ENCODE measurements around the gene ZNF688. TPM values are rescaled to one million over a fixed set of nuclear protein-coding genes. Genes with fewer than 3 reads are reported as not detected.

The ZNF688 gene
- total and polyA plus RNA-seq, 2 of the 13 experiments (the other 11 are each of a cell fraction or from before 2014, with no cell fraction given) = 2.4 to 5.4 TPM

DNA sequence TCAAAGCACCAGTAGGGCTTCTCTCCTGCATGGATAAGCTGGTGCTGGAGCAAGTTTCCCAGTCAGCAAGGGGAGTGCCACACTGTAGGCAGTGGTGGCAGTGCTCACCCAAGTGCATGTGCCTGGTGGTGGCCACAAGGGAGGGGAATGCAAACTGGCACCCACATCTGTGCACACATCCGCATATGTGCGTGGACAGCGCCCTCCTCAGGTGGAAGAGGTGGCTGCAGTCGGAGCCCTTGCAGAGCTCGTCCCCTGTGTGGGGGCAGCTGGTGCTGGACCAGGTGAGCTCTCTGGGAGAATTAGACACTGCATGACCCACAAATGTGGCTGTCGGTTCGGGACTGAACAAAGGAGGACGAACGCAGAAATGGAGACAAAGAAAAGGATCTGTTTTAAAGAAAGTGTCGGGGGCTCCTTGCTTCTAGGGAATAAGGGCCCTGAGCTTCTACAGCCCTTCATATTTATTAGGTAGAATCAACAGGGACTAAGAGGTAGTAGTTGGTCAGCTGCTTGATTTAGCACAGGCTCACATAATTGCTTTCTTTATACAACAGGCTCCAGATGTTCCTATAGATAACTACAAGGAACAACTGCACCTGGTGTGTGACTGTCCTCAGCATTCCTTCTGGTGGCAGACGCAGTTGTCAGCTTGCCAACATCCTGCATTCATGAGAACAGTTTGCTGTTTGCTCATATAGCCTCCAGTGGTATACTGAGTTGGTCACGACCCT, 44.0 kb upstream of the ZNF688 start (continued):
- TF ChIP-seq SIX4 (CRISPR knock-in tag; IDR thresholded peaks at IDR 0.05) = no peak
- no peak for TF ChIP-seq PTBP1 (IDR thresholded peaks at IDR 0.05; ENCODE audit: low read depth, low read length, poor library complexity, severe bottlenecking)
- peak; percentile 76; the same call in 1 of the 2 replicates for TF ChIP-seq SMAD1 (CRISPR knock-in tag; IDR thresholded peaks at IDR 0.05; ENCODE audit: borderline replicate concordance, low read depth)
- TF ChIP-seq UBTF (CRISPR knock-in tag; IDR thresholded peaks at IDR 0.05) = peak; percentile 58; the same call in 1 of the 2 replicates
- 0 out of 2 replicates have a peak, but pooled peaks have one; percentile 61 for TF ChIP-seq ZNF672 (CRISPR knock-in tag; IDR thresholded peaks at IDR 0.05)
- no peak for TF ChIP-seq NONO (IDR thresholded peaks at IDR 0.05)
- TF ChIP-seq NONO (CRISPR knock-in tag; conservative IDR thresholded peaks at IDR 0.05) = peak; percentile 71
- no peak for TF ChIP-seq MAZ (IDR thresholded peaks at IDR 0.05; ENCODE audit: borderline replicate concordance, low read depth, low read length)
- 0 out of 2 replicates have a peak, but pooled peaks have one; percentile 28 for TF ChIP-seq MAZ (CRISPR knock-in tag; IDR thresholded peaks at IDR 0.05; ENCODE audit: low read depth)
- peak; percentile 64 for TF ChIP-seq KDM2A (CRISPR knock-in tag; IDR thresholded peaks at IDR 0.05; ENCODE audit: borderline replicate concordance, low read depth)
- TF ChIP-seq SP4 (CRISPR knock-in tag; IDR thresholded peaks at IDR 0.05) = peak; percentile 42; the same call in 1 of the 2 replicates
- TF ChIP-seq ZBTB33 (CRISPR knock-in tag; IDR thresholded peaks at IDR 0.05) = peak; percentile 67; the same call in 1 of the 2 replicates
- TF ChIP-seq ELF3 (CRISPR knock-in tag; IDR thresholded peaks at IDR 0.05) = peak; percentile 28; the same call in 1 of the 2 replicates
- 0 out of 2 replicates have a peak, but pooled peaks have one; percentile 31 for TF ChIP-seq ZKSCAN8 (CRISPR knock-in tag; IDR thresholded peaks at IDR 0.05; ENCODE audit: borderline replicate concordance)
- TF ChIP-seq NFE2 (CRISPR knock-in tag; IDR thresholded peaks at IDR 0.05) = no peak
- TF ChIP-seq GABPB1 (CRISPR knock-in tag; IDR thresholded peaks at IDR 0.05) = peak; percentile 47
- peak; percentile 69; the same call in 1 of the 2 replicates for TF ChIP-seq ZNF768 (CRISPR knock-in tag; IDR thresholded peaks at IDR 0.05)
- TF ChIP-seq, protein P1, sequence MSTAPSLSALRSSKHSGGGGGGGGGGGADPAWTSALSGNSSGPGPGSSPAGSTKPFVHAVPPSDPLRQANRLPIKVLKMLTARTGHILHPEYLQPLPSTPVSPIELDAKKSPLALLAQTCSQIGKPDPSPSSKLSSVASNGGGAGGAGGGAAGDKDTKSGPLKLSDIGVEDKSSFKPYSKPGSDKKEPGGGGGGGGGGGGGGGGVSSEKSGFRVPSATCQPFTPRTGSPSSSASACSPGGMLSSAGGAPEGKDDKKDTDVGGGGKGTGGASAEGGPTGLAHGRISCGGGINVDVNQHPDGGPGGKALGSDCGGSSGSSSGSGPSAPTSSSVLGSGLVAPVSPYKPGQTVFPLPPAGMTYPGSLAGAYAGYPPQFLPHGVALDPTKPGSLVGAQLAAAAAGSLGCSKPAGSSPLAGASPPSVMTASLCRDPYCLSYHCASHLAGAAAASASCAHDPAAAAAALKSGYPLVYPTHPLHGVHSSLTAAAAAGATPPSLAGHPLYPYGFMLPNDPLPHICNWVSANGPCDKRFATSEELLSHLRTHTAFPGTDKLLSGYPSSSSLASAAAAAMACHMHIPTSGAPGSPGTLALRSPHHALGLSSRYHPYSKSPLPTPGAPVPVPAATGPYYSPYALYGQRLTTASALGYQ (CRISPR knock-in tag; IDR thresholded peaks at IDR 0.05) = no peak
- TF ChIP-seq, protein P2, sequence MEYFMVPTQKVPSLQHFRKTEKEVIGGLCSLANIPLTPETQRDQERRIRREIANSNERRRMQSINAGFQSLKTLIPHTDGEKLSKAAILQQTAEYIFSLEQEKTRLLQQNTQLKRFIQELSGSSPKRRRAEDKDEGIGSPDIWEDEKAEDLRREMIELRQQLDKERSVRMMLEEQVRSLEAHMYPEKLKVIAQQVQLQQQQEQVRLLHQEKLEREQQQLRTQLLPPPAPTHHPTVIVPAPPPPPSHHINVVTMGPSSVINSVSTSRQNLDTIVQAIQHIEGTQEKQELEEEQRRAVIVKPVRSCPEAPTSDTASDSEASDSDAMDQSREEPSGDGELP (IDR thresholded peaks at IDR 0.05; ENCODE audit: borderline replicate concordance, low read depth) = peak; percentile 35; the same call in 1 of the 2 replicates
- TF ChIP-seq ZNF230 (CRISPR knock-in tag; IDR thresholded peaks at IDR 0.05) = no peak
- TF ChIP-seq ZNF460 (CRISPR knock-in tag; IDR thresholded peaks at IDR 0.05; ENCODE audit: borderline replicate concordance) = no peak
- 0 out of 2 replicates have a peak, but pooled peaks have one; percentile 43 for TF ChIP-seq RXRA (CRISPR knock-in tag; IDR thresholded peaks at IDR 0.05)

All from HepG2 (cell line).